Thyroid gland (tissue), 4 donors: ENCODE data around the gene DCDC2B.

Experiments used
- CTCF ChIP-seq, 6 experiments: fragments of 200-600 bp in 3 of 6; fragments of 450-650 bp in 3 of 6; sonication (generic) in 3 of 6; IDR thresholded peaks; one replicate each; pipeline ENCODE4 v1.5.1; 2016 to 2019; ENCODE audit warnings: antibody characterized with exemption in 6 of 6, mild to moderate bottlenecking in 2 of 6, inconsistent platforms in 1 of 6, moderate library complexity in 1 of 6
- POLR2A ChIP-seq, 2 donors: fragments of 450-650 bp; IDR thresholded peaks; one replicate each; pipeline ENCODE4 v1.6.1; 2017; ENCODE audit warnings: antibody characterized with exemption in 2 of 2, mild to moderate bottlenecking in 2 of 2, moderate library complexity in 1 of 2

GRCh38 chr1:32249831-32250525 lies 41.1 kb downstream of the DCDC2B start:
- TF ChIP-seq CTCF (IDR thresholded peaks at IDR 0.05) (no peak), POLR2A (IDR thresholded peaks at IDR 0.05) (no peak)
